HG02763 (cell line): ENCODE data around the gene PFKFB4.

Experiments used
- ATAC-seq: cut with Tn5 transposase; IDR thresholded peaks from one replicate; pipeline ENCODE4 v1.9.1; 2021; ENCODE audit warnings: mild to moderate bottlenecking, moderate library complexity; ENCODE audit not compliant: unreplicated experiment

The PFKFB4 gene

GRCh38 chr3:48468329-48468731 lies 88.3 kb downstream of the PFKFB4 start:
- no peak for ATAC-seq
